Stomach (tissue), 4 donors: ENCODE measurements around the gene MBD2.

ENCODE experiments used
- CTCF ChIP-seq, 7 experiments: fragments of 450-650 bp in 4 of 7; fragments of 200-600 bp in 3 of 7; sonication (generic) in 3 of 7; IDR thresholded peaks; one replicate each; pipeline ENCODE4 v1.5.1; 2016 to 2019; ENCODE audit warnings: antibody characterized with exemption in 7 of 7, control low read depth in 2 of 7, mild to moderate bottlenecking in 1 of 7
- EP300 ChIP-seq: sonication (generic); formaldehyde crosslinking; IDR thresholded peaks from one replicate; pipeline ENCODE4 v1.6.1; 2017; ENCODE audit warnings: antibody characterized with exemption
- POLR2A ChIP-seq, 4 donors: fragments of 450-650 bp; IDR thresholded peaks; one replicate each; pipeline ENCODE4 v1.6.1; 2016; ENCODE audit warnings: antibody characterized with exemption in 4 of 4, control low read depth in 2 of 4, mild to moderate bottlenecking in 1 of 4, moderate library complexity in 1 of 4
- POLR2AphosphoS5 ChIP-seq, 3 donors: sonication (generic); formaldehyde crosslinking; IDR thresholded peaks; one replicate each; pipeline ENCODE4 v1.6.1; 2016; ENCODE audit warnings: antibody characterized with exemption in 3 of 3

- TF ChIP-seq CTCF (IDR thresholded peaks at IDR 0.05) (no peak), POLR2AphosphoS5 (IDR thresholded peaks at IDR 0.05) (no peak), POLR2A (IDR thresholded peaks at IDR 0.05) (no peak), EP300 (no peak)
Observed at GRCh38 chr18:54202851-54203250, 21.6 kb downstream of the MBD2 start.
